ENCODE data around the gene C11orf21.
"Not testable (repeated sequence)": the region's sequence is repeated elsewhere in the genome, so short reads cannot be mapped to it uniquely, and the experiment has no call there.

The C11orf21 gene

DNA sequence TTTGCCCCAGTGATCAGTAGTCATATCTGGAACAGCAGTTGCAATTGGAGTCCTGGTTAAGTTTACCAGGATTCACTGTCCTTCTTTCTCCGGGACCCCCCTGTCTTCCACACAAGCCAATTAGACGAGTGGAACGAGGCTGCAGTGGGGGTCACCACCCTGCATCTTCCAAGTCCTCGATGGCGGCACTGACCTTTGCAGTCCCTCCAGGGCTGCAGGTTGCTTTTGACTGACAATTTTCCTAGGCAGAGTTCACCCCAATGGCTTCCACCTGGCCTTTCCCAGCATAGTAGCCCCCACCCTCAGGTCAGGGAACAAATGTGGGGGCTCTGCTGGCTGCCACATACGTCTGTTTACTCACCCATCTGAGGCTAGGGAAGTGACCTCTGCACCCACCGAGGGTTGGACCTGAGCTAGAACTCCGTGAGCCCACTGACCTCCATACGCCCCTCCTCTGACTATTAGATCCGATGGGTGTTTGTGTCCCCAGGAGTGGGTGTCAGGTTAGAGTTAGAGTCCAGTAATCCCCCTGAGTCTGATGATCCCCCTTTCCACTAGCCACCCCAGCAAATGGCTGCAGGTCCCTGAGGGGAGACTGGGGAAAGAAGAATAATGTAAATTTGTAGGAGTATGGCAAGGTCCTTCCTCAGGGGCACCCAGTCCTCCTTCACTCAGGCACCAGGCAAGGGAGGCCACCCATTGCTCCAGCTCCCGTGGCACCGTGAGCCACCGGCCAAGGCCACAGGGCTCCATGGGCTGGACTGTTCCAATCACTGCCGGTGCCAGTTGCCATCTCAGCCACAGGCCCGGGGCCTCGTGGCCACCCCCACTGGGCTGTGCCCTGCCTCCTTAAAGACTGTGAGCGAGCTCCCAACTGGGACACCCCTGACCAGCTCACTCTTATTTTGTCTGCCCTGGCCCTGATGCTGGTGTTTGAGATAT lies 5.5 kb downstream of the C11orf21 start:
- DNase-seq = no peak

- no peak for DNase-seq
These were observed 6.8 kb downstream of the C11orf21 start for GRCh38 chr11:2294926-2295290.

DNA sequence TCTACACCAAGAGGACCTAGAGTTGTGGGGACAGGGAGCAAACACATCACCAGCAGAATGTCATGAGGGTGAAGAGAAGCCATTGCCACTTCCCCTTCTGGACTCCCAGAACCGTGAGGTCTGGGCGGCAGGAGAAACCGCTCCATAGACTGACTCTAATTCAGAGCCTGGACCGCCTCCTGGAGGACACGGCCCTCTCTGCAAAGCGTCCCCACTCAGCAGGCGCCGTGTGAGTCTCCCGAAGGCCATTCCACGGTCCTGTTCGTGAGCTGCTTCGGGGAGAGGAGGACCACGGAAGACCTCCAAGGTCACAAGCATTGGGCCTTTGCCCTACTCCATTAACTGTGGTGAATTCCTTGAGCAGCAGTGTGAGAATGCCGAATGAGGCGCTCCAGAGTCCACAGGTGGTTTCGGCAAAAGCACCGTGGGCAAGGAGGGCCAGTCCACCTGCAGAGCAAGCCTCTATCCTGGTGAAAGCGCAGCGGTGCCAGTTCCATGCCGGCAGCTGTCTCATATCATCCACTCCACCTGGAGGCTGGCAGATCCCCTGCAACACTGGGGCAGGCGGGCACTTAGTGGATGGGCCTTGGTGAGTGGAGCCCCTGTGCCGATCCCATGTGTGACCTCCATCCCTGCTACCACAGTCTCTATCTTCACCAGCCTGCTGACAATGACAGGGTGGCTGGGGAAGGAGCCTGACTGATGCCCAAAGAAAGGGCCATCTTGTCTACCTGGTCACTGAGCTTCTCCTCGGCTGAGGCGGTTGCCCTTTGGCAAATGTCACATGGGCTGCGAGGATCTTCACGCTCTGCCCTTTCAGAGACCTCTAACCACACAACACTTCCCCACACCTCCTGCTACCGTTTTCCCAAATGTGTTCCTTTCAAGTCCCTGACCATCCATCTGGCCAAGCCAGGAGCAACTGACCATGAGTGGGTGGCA lies 7.5 kb downstream of the C11orf21 start:
- no peak for DNase-seq

DNA sequence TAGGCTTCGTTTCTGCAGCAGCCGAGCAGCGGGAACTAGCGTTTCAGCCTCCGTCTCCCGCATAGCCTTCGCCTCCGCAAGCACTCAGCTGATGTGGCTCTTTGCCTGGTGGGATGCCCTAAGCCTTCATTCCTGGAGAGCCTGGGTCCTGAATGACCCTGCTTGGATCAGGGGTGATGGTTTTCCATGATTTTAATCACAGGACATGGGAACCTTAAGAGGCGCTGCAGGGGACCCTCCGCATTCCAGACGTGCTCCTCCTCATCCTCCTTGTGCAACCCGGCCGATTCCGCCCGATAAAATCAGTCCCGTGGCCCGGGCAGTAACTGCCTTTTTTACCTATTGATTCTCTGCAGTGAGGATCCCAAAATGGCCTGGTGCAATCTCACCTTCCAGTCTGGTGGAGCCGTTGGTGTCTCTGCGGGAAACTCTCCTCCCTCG lies 8.2 kb downstream of the C11orf21 start:
- no peak for DNase-seq

DNA sequence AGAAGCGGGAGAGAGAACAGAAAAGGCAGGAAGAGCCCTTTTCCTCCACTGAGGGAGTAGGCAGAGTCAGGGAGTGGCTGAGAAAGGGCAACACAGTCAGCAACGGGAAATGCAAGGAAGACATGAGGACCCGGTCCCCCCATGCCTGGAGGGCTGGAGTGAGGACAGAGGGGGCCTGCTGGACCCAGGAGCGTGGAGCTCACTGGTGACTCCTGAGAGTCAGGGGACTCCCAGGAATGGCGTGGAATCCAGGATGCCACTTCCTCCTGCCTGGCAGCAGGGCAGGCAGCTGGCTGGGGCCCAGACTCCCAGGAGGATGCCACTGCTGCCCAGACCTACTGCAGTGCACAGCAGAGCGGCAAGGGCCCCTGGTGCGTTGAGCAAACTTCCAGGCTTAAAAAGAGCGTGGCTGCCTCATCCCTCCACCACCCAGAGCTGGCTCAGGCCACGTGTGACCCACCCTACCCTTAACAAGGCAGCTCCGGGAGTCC lies 11.3 kb downstream of the C11orf21 start:
- no peak for DNase-seq

GRCh38 chr11:2289859-2290258 lies 11.9 kb downstream of the C11orf21 start:
- DNase-seq = no peak

DNA sequence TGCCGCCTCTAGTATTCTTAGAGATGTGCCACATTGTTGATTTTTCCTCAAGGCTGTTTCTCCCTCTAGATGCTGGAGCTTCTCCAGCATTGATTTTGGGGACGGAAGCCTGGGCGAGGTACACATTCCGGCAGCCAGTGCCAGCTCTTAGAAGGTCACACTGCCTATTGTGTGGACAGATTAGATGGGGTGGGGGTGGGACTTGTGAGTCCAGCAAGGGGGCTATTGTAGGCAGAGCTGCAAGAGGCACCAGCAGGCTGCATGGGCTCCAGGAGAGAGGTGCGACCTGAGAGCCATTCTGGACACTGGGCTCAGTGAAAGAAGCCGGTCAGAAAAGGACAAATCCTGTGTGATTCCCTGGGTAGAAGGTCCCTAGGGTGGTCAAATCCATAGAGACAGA lies 12.4 kb downstream of the C11orf21 start:
- DNase-seq = no peak

GRCh38 chr11:2287091-2287490 lies 14.6 kb downstream of the C11orf21 start:
- no peak for DNase-seq

DNA sequence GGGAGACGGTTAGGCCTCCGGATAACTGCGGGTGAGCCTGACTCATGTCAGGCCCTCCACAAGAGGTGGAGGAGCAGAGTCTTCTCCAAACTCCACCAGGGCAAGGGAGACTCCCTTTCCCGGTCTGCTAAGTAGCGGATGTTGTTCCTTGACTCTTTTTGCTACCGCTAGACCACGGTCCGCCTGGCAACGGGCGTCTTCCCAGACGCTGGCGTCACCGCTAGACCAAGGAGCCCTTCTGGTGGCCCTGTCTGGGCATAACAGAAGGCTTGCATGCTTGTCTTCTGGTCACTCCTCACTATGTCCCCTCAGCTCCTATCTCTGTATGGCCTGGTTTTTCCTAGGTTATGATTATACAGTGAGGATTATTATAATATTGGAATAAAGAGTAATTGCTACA lies 15.4 kb downstream of the C11orf21 start:
- not testable (repeated sequence) for DNase-seq

DNA sequence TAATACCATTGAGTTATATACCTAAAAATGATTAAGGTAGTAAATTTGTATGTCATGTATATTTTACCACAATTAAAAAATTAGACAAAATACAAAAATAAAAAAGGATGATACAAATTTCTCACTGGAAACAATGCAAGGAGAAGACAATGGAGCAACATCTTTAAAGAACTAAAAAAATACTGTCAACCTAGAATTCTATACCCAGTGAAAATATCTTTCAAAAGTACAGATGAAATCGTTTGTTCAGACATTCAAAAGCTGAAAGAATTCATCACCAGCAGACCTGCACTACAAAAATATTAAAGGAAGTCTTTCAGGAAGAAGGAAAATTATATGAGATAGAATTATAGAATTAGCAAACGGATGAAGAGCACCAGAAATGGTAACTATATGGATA lies 21.5 kb downstream of the C11orf21 start:
- DNase-seq = no peak

DNA sequence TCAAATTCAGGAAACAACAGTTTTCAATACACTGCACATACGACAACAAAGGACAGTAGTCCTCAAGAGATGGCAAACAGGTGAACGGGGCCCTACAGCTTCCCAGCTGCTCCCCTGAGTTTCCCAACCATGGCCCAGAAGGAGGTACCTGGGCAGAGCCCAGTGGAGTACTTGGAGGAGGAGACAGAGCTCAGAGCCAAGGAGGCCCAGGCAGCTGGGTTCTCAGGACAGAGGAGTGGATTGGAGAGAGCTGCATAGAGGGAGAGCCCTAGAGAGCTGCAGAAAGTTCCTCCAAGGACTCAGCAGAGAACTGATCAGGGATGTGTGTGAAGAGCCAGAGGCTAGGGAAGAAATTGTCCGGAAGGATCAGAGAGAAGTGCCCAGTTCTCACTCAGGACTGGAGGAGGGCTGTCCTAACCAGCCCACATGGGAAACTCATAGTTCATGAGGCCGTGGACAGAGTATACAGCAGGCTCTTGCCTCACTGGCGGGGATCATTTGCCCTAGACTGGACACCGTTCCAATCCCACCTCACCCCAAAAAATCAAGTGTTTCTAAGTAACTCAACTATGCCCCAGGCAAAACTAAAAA lies 23.7 kb downstream of the C11orf21 start:
- DNase-seq = no peak

- DNase-seq = no peak
These were observed 24.7 kb downstream of the C11orf21 start for GRCh38 chr11:2277008-2277346.

DNA sequence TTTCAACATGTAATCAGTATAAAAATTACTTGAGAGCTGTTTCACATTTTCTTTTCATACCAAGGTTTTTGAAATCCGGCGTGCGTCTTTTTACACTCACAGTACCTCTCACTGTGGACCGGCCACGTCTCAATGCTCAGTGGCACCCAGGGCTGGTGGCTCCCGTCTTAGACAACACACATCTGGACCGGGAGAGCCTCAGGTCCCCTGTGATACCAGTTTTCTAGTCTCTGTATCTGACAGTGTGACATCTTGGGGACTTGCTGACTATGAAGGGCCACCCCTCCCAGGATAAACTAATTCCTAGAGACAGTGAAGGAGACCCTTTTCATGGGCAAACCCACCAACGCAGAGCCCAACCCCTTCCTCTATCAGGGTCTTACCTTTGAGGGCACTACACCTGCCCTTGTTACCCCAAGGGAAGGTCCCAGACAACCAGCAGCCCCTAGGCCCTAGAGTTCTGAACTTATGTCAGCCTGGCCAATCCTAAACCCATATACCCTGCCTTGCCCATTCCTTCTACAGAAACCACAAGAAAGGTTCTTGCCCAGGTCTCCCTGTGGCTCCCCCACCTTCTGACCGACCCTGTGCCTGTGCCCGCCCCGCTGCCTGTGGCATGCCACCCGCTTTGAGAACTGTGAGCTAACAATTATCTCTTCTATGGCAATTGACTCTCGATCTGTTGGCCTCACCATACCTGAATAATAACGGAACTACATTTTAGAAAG lies 25.3 kb downstream of the C11orf21 start:
- no peak for DNase-seq

GRCh38 chr11:2275334-2276279 lies 26.1 kb downstream of the C11orf21 start:
- DNase-seq = no peak

GRCh38 chr11:2273771-2274170 lies 27.9 kb downstream of the C11orf21 start:
- DNase-seq = no peak

DNA sequence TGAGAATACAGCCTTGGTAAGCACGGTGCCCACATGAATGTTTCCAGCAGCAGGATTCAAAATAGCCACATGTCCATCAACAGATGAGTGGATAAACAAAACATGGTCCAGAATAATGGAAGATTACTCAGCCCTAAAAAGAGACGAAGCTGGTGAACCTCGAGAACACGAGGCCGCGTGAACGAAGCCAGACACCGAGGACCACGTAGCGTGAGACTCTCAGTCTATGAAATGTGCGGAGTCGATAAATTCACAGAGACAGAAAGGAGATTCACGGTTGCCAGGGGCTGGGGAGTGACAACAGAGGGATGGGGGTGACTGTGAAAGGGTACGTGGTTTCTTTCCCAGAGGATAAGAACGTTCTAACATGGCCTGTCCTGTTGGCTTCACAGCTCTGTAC lies 28.4 kb downstream of the C11orf21 start:
- DNase-seq = no peak

DNA sequence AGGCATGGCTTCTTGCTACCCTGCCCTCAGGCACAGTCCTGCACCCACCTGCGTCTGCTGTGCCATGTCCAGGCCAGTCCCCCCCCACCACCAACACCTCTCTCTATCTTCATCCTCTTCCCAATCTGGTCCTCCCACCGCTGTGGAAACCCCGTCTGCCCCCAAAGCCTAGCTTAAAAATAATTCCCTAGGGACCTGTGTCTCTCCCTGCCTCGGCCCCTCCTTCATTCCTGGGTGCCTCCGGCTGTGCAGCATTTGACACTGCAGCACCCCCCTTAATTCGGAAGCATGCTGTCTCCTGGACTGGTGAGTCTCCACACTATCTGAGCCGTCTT lies 28.8 kb downstream of the C11orf21 start:
- DNase-seq = no peak

DNA sequence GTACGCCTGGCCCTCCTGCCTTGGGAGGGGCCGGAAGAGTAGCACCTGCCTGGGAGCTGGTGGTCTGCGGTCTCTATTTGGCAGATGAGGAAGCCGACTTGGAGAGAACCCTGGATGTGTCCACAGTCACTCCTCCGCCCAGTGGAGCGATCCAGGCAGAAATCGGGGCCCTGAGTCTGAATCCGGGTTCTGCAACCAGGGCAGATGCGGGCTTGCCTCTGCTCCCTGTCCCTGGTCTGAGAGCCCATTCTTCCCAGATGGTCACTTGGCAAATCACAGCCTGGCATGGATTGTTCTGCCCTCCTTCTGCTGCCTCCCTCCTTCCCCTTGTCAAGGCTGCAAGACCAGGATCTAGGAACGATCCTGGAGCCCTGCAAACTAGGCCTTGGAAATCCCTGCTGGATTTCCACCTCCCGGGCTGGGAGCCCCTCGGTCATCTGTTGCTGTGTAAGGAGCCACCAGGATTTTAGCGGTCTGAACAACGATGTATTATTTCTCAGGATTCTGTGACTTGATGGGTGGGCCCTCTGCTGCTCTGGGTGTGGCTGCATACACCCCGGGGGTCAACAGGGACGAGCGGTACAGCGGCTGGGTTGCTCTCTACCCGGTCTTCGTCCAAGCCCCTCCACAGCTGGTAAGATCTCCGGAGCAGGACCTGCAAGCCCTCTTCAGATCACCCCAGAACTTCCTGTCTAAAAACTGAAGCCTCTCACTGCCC lies 29.3 kb downstream of the C11orf21 start:
- no peak for DNase-seq

- no peak for DNase-seq
These were observed 30.1 kb downstream of the C11orf21 start for GRCh38 chr11:2271327-2272227.

DNA sequence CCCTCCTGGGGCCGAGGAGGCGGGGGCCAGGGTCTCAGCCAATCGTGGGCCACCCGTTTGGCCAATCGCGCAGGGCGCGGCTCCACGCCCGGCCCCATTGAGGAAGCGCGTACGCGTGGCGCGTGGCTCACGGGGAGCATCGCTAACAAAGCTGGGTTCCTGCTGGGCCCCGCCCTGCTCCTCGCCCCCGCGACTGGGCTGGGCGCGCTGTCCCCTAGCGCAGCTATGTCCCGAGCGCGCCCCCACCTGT lies 30.7 kb downstream of the C11orf21 start:
- DNase-seq = no peak
